ENCODE data around the gene EIF2AK2.

GRCh38 chr2:37104178-37104577 lies 52.6 kb downstream of the EIF2AK2 start:
- TF ChIP-seq CTCF (conservative IDR thresholded peaks at IDR 0.05; ENCODE audit: low read length) (no peak), EZH2phosphoT487 (IDR thresholded peaks at IDR 0.05; ENCODE audit: borderline replicate concordance) (no peak)
